ENCODE data around the gene ARID1B. TPM values are rescaled to one million over a fixed set of nuclear protein-coding genes. Genes with fewer than 3 reads are reported as not detected.

The ARID1B gene
- total and polyA plus RNA-seq, 2 of the 13 experiments (the other 11 are each of a cell fraction or from before 2014, with no cell fraction given), result 20.1 to 32.6 TPM

DNA sequence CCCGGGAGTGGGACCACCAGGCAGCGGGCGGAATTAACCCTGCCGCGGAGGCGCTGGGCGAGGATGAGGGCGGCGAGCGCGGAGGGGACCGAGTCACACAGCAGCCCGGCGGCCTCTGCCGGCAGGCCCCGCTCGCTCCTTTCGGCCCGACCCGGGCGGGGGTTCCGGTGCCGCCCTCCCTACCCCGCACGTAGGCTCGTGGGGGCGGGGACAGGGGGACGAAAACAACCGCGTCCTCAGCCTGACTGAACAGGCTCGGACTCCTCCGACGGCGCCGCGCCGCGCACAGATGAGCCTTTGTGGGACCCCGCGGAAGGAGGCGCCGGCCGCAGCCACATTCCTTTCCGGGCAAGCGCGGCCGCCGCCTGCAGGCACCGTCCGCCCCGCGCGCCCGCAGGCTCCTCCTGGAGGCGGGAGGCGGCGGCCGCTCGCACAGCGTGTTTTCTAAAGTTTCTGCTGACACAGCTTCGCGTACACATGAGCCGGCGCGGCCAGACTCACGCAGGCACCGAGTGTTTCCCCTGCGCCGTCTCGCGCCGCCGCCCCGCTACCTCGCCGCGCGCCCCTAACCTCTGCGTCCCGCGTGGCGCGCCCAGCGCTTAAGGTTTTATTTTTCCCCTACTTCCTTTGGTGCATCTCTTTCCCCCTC is 244.3 kb downstream of the ARID1B start (continued):
- TF ChIP-seq ZNF713 (CRISPR knock-in tag; IDR thresholded peaks at IDR 0.05) (0 out of 2 replicates have a peak, but pooled peaks have one; percentile 26), HMGA1 (CRISPR knock-in tag; conservative IDR thresholded peaks at IDR 0.05) (no peak), BRD4 (CRISPR knock-in tag; IDR thresholded peaks at IDR 0.05) (peak; percentile 93), MAFG (CRISPR knock-in tag; IDR thresholded peaks at IDR 0.05) (0 out of 2 replicates have a peak, but pooled peaks have one; percentile 54), ZNF709 (CRISPR knock-in tag; IDR thresholded peaks at IDR 0.05) (peak; percentile 74), DR1 (CRISPR knock-in tag; IDR thresholded peaks at IDR 0.05) (peak; percentile 83), ZNF432 (CRISPR knock-in tag; IDR thresholded peaks at IDR 0.05; ENCODE audit: borderline replicate concordance) (no peak), ZNF776 (CRISPR knock-in tag; IDR thresholded peaks at IDR 0.05) (peak; percentile 93), ZKSCAN1 (IDR thresholded peaks at IDR 0.05; ENCODE audit: low read length) (no peak), ARNT (IDR thresholded peaks at IDR 0.05) (no peak), GABPA (IDR thresholded peaks at IDR 0.05; ENCODE audit: low read depth, low read length) (peak; percentile 64), GABPA (CRISPR knock-in tag; IDR thresholded peaks at IDR 0.05; ENCODE audit: low read depth) (peak; percentile 71), ZNF549 (CRISPR knock-in tag; IDR thresholded peaks at IDR 0.05) (no peak), ATF1 (CRISPR knock-in tag; IDR thresholded peaks at IDR 0.05) (no peak), SCMH1 (CRISPR knock-in tag; IDR thresholded peaks at IDR 0.05; ENCODE audit: borderline replicate concordance) (no peak), ZFX (CRISPR knock-in tag; IDR thresholded peaks at IDR 0.05; ENCODE audit: low read depth) (peak; percentile 99), KLF12 (CRISPR knock-in tag; IDR thresholded peaks at IDR 0.05; ENCODE audit: borderline replicate concordance) (peak; percentile 71; the same call in 1 of the 2 replicates), NFRKB (IDR thresholded peaks at IDR 0.05) (no peak), ZNF207 (IDR thresholded peaks at IDR 0.05; ENCODE audit: borderline replicate concordance) (no peak), MXD4 (CRISPR knock-in tag; IDR thresholded peaks at IDR 0.05) (peak; percentile 90; the same call in 1 of the 2 replicates), CBX1 (IDR thresholded peaks at IDR 0.05; ENCODE audit: low read depth) (peak; percentile 82), NCOA1 (CRISPR knock-in tag; IDR thresholded peaks at IDR 0.05) (no peak), SP1 (IDR thresholded peaks at IDR 0.05) (no peak), SP1 (CRISPR knock-in tag; IDR thresholded peaks at IDR 0.05) (peak; percentile 85)
- TF ChIP-seq, protein P1, sequence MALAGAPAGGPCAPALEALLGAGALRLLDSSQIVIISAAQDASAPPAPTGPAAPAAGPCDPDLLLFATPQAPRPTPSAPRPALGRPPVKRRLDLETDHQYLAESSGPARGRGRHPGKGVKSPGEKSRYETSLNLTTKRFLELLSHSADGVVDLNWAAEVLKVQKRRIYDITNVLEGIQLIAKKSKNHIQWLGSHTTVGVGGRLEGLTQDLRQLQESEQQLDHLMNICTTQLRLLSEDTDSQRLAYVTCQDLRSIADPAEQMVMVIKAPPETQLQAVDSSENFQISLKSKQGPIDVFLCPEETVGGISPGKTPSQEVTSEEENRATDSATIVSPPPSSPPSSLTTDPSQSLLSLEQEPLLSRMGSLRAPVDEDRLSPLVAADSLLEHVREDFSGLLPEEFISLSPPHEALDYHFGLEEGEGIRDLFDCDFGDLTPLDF (CRISPR knock-in tag; IDR thresholded peaks at IDR 0.05), result peak; percentile 4; the same call in 1 of the 2 replicates
- TF ChIP-seq, protein P2, sequence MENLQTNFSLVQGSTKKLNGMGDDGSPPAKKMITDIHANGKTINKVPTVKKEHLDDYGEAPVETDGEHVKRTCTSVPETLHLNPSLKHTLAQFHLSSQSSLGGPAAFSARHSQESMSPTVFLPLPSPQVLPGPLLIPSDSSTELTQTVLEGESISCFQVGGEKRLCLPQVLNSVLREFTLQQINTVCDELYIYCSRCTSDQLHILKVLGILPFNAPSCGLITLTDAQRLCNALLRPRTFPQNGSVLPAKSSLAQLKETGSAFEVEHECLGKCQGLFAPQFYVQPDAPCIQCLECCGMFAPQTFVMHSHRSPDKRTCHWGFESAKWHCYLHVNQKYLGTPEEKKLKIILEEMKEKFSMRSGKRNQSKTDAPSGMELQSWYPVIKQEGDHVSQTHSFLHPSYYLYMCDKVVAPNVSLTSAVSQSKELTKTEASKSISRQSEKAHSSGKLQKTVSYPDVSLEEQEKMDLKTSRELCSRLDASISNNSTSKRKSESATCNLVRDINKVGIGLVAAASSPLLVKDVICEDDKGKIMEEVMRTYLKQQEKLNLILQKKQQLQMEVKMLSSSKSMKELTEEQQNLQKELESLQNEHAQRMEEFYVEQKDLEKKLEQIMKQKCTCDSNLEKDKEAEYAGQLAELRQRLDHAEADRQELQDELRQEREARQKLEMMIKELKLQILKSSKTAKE (CRISPR knock-in tag; IDR thresholded peaks at IDR 0.05; ENCODE audit: borderline replicate concordance), result peak; percentile 89
- TF ChIP-seq, protein P3, sequence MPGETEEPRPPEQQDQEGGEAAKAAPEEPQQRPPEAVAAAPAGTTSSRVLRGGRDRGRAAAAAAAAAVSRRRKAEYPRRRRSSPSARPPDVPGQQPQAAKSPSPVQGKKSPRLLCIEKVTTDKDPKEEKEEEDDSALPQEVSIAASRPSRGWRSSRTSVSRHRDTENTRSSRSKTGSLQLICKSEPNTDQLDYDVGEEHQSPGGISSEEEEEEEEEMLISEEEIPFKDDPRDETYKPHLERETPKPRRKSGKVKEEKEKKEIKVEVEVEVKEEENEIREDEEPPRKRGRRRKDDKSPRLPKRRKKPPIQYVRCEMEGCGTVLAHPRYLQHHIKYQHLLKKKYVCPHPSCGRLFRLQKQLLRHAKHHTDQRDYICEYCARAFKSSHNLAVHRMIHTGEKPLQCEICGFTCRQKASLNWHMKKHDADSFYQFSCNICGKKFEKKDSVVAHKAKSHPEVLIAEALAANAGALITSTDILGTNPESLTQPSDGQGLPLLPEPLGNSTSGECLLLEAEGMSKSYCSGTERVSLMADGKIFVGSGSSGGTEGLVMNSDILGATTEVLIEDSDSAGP (CRISPR knock-in tag; IDR thresholded peaks at IDR 0.05; ENCODE audit: borderline replicate concordance), result peak; percentile 95; the same call in 1 of the 2 replicates
- TF ChIP-seq, protein P4, sequence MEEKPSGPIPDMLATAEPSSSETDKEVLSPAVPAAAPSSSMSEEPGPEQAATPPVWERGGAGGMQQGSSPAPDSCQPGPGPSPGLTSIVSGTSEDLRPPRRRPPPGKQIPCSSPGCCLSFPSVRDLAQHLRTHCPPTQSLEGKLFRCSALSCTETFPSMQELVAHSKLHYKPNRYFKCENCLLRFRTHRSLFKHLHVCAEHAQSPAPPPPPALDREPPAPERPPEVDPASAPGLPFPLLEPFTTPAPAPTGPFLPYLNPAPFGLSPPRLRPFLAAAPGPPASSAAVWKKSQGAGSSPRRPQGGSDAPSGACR (CRISPR knock-in tag; IDR thresholded peaks at IDR 0.05), result peak; percentile 98
